ENCODE data around the gene CFAP45. TPM values are rescaled to one million over a fixed set of nuclear protein-coding genes. Genes with fewer than 3 reads are reported as not detected.

Gene CFAP45
- total and polyA plus RNA-seq, 7 experiments from 2014 or later: 0.17 to 2.8 (median 0.87) TPM

- Histone ChIP-seq H3K4me3 (ENCODE audit: low read length) (no peak overlapping the region), H3K27ac (ENCODE audit: low read depth, low read length) (no peak overlapping the region), H3K36me3 (ENCODE audit: control insufficient read depth in 2 of 3, insufficient read depth in 3 of 3, low read length in 3 of 3) (no peaks in the 10 kb centered on the region), H3K9me3 (ENCODE audit: control insufficient read depth in 2 of 3, low read length in 3 of 3) (no peaks in the 10 kb centered on the region), H3K27me3 (ENCODE audit: control insufficient read depth in 2 of 2, insufficient read depth in 2 of 2, low read length in 2 of 2) (no peaks in the 10 kb centered on the region), H3K4me1 (ENCODE audit: control insufficient read depth in 2 of 2, insufficient read depth in 2 of 2, low read length in 2 of 2) (no peaks in the 10 kb centered on the region)
- intact Hi-C loops (cut with micrococcal nuclease): no loop called here
- DNase-seq: no peak
- no peak for ATAC-seq
- Mint-ChIP-seq H3K27ac (peak overlapping the region in 4 of 9 donors; percentile 11 to 51 (median 34)), H3K4me1 (peaks cover 0 to 15% (median 8%) of the 10 kb centered on the region in 7 donors), H3K9me3 (peaks cover 0 to 2% (median 0%) of the 10 kb centered on the region in 11 donors), H3K4me3 (no peak overlapping the region), H3K36me3 (no peaks in the 10 kb centered on the region), H3K27me3 (peaks cover 0 to 13% (median 0%) of the 10 kb centered on the region in 5 donors)
- ChIA-PET POLR2A (interaction anchor here (3.7 kb wide), 1 partner anchor 9 kb away, joined by 19 read pairs; the partner anchor contains the start of gene TAGLN2), CTCF (interaction anchor here (0.5 to 1.5 kb wide), 3 partner anchors 14 to 71 kb away, joined by 3 to 9 read pairs (median 3); partner anchors contain the start of gene IGSF9)
These were observed 32.6 kb upstream of the CFAP45 start for GRCh38 chr1:159932296-159933285.

- Mint-ChIP-seq H3K27me3 (peaks cover 0 to 15% (median 0%) of the 10 kb centered on the region in 5 donors), H3K4me3 (no peak overlapping the region), H3K36me3 (no peaks in the 10 kb centered on the region), H3K4me1 (peaks cover 1 to 11% (median 9%) of the 10 kb centered on the region in 7 donors), H3K27ac (no peak overlapping the region), H3K9me3 (peaks cover 0 to 2% (median 0%) of the 10 kb centered on the region in 11 donors)
- DNase-seq (peak in 1 of 9 donors; percentile 1), ATAC-seq (no peak)
- intact Hi-C loops (cut with micrococcal nuclease): no loop called here
- no peaks in the 10 kb centered on the region for H3K9me3 ChIP-seq (ENCODE audit: control insufficient read depth in 2 of 3, low read length in 3 of 3)
- H3K4me1 ChIP-seq (ENCODE audit: control insufficient read depth in 2 of 2, insufficient read depth in 2 of 2, low read length in 2 of 2): no peaks in the 10 kb centered on the region
- H3K4me3 ChIP-seq (ENCODE audit: low read length): no peak overlapping the region
- H3K36me3 ChIP-seq (ENCODE audit: control insufficient read depth in 2 of 3, insufficient read depth in 3 of 3, low read length in 3 of 3): no peaks in the 10 kb centered on the region
- POLR2A ChIA-PET: interaction anchor here (3.7 kb wide), 1 partner anchor 8 kb away, joined by 19 read pairs; the partner anchor contains the start of gene TAGLN2
- CTCF ChIA-PET: no interaction called here
- no peak overlapping the region for H3K27ac ChIP-seq (ENCODE audit: low read depth, low read length)
- H3K27me3 ChIP-seq (ENCODE audit: control insufficient read depth in 2 of 2, insufficient read depth in 2 of 2, low read length in 2 of 2): no peaks in the 10 kb centered on the region
These were observed 31.8 kb upstream of the CFAP45 start for GRCh38 chr1:159931795-159932173.

GRCh38 chr1:159931101-159931794, 31.3 kb upstream of the CFAP45 start:
- H3K27me3 ChIP-seq (ENCODE audit: control insufficient read depth in 2 of 2, insufficient read depth in 2 of 2, low read length in 2 of 2): no peaks in the 10 kb centered on the region
- CTCF ChIA-PET: no interaction called here
- Mint-ChIP-seq H3K27ac (no peak overlapping the region), H3K36me3 (no peaks in the 10 kb centered on the region), H3K9me3 (peaks cover 0 to 2% (median 0%) of the 10 kb centered on the region in 11 donors), H3K4me3 (no peak overlapping the region), H3K27me3 (peaks cover 0 to 15% (median 0%) of the 10 kb centered on the region in 5 donors), H3K4me1 (peaks cover 3 to 13% (median 8%) of the 10 kb centered on the region in 7 donors)
- DNase-seq (peak in 1 of 9 donors; percentile 2), ATAC-seq (no peak)
- no peak overlapping the region for H3K4me3 ChIP-seq (ENCODE audit: low read length)
- POLR2A ChIA-PET: no interaction called here
- H3K9me3 ChIP-seq (ENCODE audit: control insufficient read depth in 2 of 3, low read length in 3 of 3): no peaks in the 10 kb centered on the region
- H3K27ac ChIP-seq (ENCODE audit: low read depth, low read length): no peak overlapping the region
- no peaks in the 10 kb centered on the region for H3K36me3 ChIP-seq (ENCODE audit: control insufficient read depth in 2 of 3, insufficient read depth in 3 of 3, low read length in 3 of 3)
- intact Hi-C loops (cut with micrococcal nuclease): no loop called here
- H3K4me1 ChIP-seq (ENCODE audit: control insufficient read depth in 2 of 2, insufficient read depth in 2 of 2, low read length in 2 of 2): peaks cover 0 to under 1% of the 10 kb centered on the region in 2 donors

DNA sequence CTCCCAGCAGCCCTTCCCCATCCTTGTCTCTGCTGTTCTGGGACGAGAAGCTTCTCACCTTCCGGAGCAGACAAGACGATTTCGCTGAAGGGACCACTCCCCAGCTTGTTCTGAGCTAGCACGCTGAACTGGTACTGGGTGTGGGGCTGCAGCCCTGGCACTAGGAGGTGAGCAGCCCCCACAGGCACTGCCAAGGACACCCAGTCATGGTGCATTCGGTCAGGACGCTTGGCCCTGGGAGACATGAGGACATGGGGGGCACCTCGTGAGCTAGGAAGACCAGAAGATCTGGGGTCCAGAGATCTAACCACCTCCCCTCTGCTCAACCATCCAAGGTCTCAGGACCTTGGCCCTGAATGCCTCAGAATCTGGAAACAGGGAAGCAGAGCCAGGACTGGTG, 30.7 kb upstream of the CFAP45 start:
- Mint-ChIP-seq H3K4me1 (peaks cover 8 to 16% (median 13%) of the 10 kb centered on the region in 7 donors), H3K27me3 (peaks cover 0 to 12% (median 0%) of the 10 kb centered on the region in 5 donors), H3K4me3 (no peak overlapping the region), H3K27ac (no peak overlapping the region), H3K36me3 (no peaks in the 10 kb centered on the region), H3K9me3 (peaks cover 0 to 2% (median 0%) of the 10 kb centered on the region in 11 donors)
- Histone ChIP-seq H3K9me3 (ENCODE audit: control insufficient read depth in 2 of 3, low read length in 3 of 3) (no peaks in the 10 kb centered on the region), H3K4me3 (ENCODE audit: low read length) (no peak overlapping the region), H3K27me3 (ENCODE audit: control insufficient read depth in 2 of 2, insufficient read depth in 2 of 2, low read length in 2 of 2) (no peaks in the 10 kb centered on the region), H3K36me3 (ENCODE audit: control insufficient read depth in 2 of 3, insufficient read depth in 3 of 3, low read length in 3 of 3) (no peaks in the 10 kb centered on the region), H3K27ac (ENCODE audit: low read depth, low read length) (no peak overlapping the region), H3K4me1 (ENCODE audit: control insufficient read depth in 2 of 2, insufficient read depth in 2 of 2, low read length in 2 of 2) (peaks cover 5 to 6% of the 10 kb centered on the region in 2 donors)
- DNase-seq (peak in 1 of 9 donors; percentile 7), ATAC-seq (no peak)
- ChIA-PET CTCF (no interaction called here), POLR2A (no interaction called here)
- intact Hi-C loops (cut with micrococcal nuclease): no loop called here

GRCh38 chr1:159930216-159930615, 30.3 kb upstream of the CFAP45 start:
- intact Hi-C loops (cut with micrococcal nuclease): no loop called here
- no peaks in the 10 kb centered on the region for H3K27me3 ChIP-seq (ENCODE audit: control insufficient read depth in 2 of 2, insufficient read depth in 2 of 2, low read length in 2 of 2)
- no peak overlapping the region for H3K27ac Mint-ChIP-seq
- POLR2A ChIA-PET: no interaction called here
- peaks cover 8 to 18% (median 15%) of the 10 kb centered on the region in 7 donors for H3K4me1 Mint-ChIP-seq
- H3K27ac ChIP-seq (ENCODE audit: low read depth, low read length): no peak overlapping the region
- no peaks in the 10 kb centered on the region for H3K9me3 ChIP-seq (ENCODE audit: control insufficient read depth in 2 of 3, low read length in 3 of 3)
- H3K27me3 Mint-ChIP-seq: peaks cover 0 to 10% (median 0%) of the 10 kb centered on the region in 5 donors
- CTCF ChIA-PET: no interaction called here
- ATAC-seq (no peak), DNase-seq (peak in 1 of 9 donors; percentile 6)
- H3K36me3 ChIP-seq (ENCODE audit: control insufficient read depth in 2 of 3, insufficient read depth in 3 of 3, low read length in 3 of 3): peaks cover 0 to under 1% (median 0%) of the 10 kb centered on the region in 3 experiments
- no peak overlapping the region for H3K4me3 Mint-ChIP-seq
- no peak overlapping the region for H3K4me3 ChIP-seq (ENCODE audit: low read length)
- H3K9me3 Mint-ChIP-seq: peaks cover 0 to 2% (median 0%) of the 10 kb centered on the region in 11 donors
- H3K36me3 Mint-ChIP-seq: peaks cover 0 to 2% (median 0%) of the 10 kb centered on the region in 5 donors
- H3K4me1 ChIP-seq (ENCODE audit: control insufficient read depth in 2 of 2, insufficient read depth in 2 of 2, low read length in 2 of 2): peaks cover 6 to 8% of the 10 kb centered on the region in 2 donors
